Psoas muscle (tissue), 8 donors: ENCODE data around the gene SEMA3F. TPM values are rescaled to one million over a fixed set of nuclear protein-coding genes. Genes with fewer than 3 reads are reported as not detected.

Experiments used
- ATAC-seq, 4 donors: fragments of 200-7000 bp; cut with Tn5 transposase; one replicate each; pipeline ENCODE4 v1.9.1; 2020; ENCODE audit warnings: moderate library complexity in 3 of 4, mild to moderate bottlenecking in 2 of 4
- DNase-seq, 2 donors: peaks; one replicate each; pipeline ENCODE4 v3.0.0-alpha.2; 2020
- H3K27ac ChIP-seq: fragments of 200-600 bp; one replicate; pipeline ENCODE4 v1.8.0; 2022
- H3K27me3 ChIP-seq, 3 donors: fragments of 200-600 bp in 1 of 3; one replicate each; pipeline versions ENCODE4 v1.6.1 to v1.8.0; 2013 to 2022; ENCODE audit warnings: low read length in 2 of 3, mild to moderate bottlenecking in 2 of 3, moderate library complexity in 1 of 3; ENCODE audit not compliant: insufficient read depth in 3 of 3
- H3K36me3 ChIP-seq, 2 donors: fragments of 200-600 bp in 1 of 2; one replicate each; pipeline versions ENCODE4 v1.6.1 to v1.8.0; 2013 to 2022; ENCODE audit warnings: low read depth in 1 of 2, mild to moderate bottlenecking in 1 of 2, moderate library complexity in 1 of 2; ENCODE audit not compliant: insufficient read depth in 1 of 2
- H3K4me1 ChIP-seq: fragments of 200-600 bp; one replicate; pipeline ENCODE4 v1.8.0; 2022
- H3K4me3 ChIP-seq: fragments of 200-600 bp; one replicate; pipeline ENCODE4 v1.8.0; 2022; ENCODE audit warnings: mild to moderate bottlenecking
- H3K9me3 ChIP-seq: fragments of 200-600 bp; one replicate; pipeline ENCODE4 v1.8.0; 2022
- WGBS, 3 donors: extraction: QIAGEN DNeasy Blood & Tissue Kit; methylation state at CpG; one replicate each; pipeline versions ENCODE4 v1.1.6 to v1.1.7; 2013; 5-methylcytosine and 5-hydroxymethylcytosine counted together
- intact Hi-C, 2 donors: fragments of 100-400 bp; cut with DNase I; formaldehyde crosslinking; loops; one replicate each; pipeline versions ENCODE4 v1.11.0 to v1.14.2; 2022
- polyA plus RNA-seq, 3 donors: library from polyadenylated mRNA; stranded (reverse); fragments of 200-250 nt; gene quantifications; one replicate each; pipeline ENCODE4 v1.2.3, GENCODE V29; 2013
- total RNA-seq, 4 donors: library from RNA; stranded (reverse); fragmentation: NEBNext Ultra II Directional in 2 of 4; extraction: Animal tissue kit (Norgen Biotek cat#: 25700) in 2 of 4; gene quantifications; one replicate each; pipeline versions ENCODE4 v1.2.1 to v1.2.4, GENCODE V29; 2021 to 2023
- TF ChIP-seq, protein P1 (sequence below): fragments of 200-600 bp; IDR thresholded peaks from one replicate; pipeline ENCODE4 v1.8.0; 2022; ENCODE audit warnings: antibody characterized with exemption
- donor health status: healthy with polysubstance abuse.
- donor health status: DM: no; HTN: no; CAD: no; lungs with moderate emphysema.
- donor health status: Bipolar disorder and iron deficiency.
- donor health status: healthy.
- donor health status: DM: yes; HTN: yes; CAD: no.
- donor health status: DM: no; HTN: no; CAD: no.
- donor health status: DM: no; HTN: no; CAD: no.
- donor health status: DM: yes; HTN: yes; CAD: no.

SEMA3F gene
- total and polyA plus RNA-seq, 7 donors = 4.7 to 13.7 (median 7.6) TPM

DNA sequence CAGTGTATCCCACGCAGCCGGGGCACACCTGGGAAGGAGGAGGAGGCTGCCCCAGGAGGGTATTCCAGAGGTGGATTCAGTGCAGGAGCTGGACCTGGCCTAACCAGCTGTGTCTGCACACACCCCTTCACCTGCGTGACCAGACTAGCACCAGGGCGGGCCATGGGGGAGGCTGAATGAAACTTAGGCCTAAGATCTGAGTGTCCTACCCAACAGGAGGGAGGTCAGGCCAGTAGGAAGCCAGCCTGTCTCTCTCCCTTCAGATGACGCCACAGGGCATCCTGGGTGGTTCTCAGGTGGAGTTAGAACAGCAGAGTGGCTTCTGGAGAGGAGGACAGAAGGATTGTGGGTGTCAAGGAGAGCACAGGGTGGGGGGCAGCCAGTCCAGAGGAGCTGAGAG lies 3.4 kb upstream of the SEMA3F start:
- Histone ChIP-seq H3K9me3 (no peaks in the 10 kb centered on the region), H3K4me3 (no peak overlapping the region), H3K27ac (no peak overlapping the region), H3K4me1 (peaks cover 13% of the 10 kb centered on the region), H3K36me3 (no peaks in the 10 kb centered on the region), H3K27me3 (no peaks in the 10 kb centered on the region)
- WGBS, 3 donors = 78 to 95% (median 92%) methylated on average over 4 to 5 of the region's 5 CpGs
- DNase-seq (no peak), ATAC-seq (no peak)
- intact Hi-C loops = no loop called here
- TF ChIP-seq, protein P1, sequence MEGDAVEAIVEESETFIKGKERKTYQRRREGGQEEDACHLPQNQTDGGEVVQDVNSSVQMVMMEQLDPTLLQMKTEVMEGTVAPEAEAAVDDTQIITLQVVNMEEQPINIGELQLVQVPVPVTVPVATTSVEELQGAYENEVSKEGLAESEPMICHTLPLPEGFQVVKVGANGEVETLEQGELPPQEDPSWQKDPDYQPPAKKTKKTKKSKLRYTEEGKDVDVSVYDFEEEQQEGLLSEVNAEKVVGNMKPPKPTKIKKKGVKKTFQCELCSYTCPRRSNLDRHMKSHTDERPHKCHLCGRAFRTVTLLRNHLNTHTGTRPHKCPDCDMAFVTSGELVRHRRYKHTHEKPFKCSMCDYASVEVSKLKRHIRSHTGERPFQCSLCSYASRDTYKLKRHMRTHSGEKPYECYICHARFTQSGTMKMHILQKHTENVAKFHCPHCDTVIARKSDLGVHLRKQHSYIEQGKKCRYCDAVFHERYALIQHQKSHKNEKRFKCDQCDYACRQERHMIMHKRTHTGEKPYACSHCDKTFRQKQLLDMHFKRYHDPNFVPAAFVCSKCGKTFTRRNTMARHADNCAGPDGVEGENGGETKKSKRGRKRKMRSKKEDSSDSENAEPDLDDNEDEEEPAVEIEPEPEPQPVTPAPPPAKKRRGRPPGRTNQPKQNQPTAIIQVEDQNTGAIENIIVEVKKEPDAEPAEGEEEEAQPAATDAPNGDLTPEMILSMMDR = no peak

DNA sequence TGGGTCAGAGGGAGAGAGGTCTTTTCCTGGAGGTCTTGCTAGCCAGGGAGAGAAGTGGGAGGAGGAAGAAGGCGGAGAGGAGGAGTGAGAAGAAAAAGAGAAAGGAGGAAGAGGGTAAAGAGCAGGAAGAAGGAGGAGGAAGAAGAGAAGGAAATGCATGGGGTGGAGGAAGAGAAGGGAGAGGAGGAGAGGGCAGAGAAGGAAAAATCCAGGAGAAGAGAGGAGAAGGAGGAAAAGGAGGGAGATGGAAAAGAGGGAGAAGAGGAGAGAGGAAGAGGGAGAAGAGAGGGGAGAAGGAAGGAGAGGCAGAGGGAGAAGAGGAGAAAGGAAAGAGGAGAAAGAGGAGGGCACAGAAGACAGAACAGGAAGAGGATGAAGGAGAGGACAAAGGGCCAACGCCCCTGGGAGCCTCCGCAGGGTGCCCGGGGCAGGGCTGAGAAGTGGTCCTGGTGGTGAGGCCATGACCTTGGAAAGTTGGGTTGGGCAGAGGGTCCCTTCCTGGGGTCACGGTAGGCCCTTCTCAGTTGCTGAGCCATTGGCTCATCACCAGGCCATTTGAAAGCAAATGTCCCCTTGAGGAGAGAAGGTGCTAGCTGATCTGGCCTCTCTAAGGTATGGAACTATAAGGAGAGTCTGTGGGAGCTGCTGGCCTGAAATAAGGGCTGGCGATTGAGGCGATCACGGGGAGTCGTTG lies 1.2 kb upstream of the SEMA3F start:
- WGBS, 3 donors = 53 to 65% (median 59%) methylated on average over 9 of the region's 9 CpGs

DNA sequence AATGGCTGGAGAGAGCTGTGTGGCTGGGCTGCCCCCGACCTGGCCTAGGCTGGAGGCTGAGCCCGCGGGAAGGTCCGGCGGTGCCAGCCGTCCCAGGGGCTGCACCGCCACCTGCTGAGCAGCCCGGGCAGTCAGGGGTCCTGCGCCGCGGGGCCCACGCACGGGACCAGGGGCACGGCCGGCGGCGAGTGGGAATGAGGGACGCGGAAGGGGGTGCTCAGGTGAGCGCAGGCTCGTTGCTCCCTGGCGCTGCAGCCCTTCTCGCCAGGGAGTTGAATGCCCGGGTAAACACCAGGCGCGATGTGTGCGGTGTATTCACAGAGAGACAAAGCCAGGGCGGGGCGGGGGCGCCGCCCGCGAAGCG lies 666 bp upstream of the SEMA3F start:
- intact Hi-C loops = loop anchor here in 1 of 2 donors (2.0 kb wide), 1 partner anchor 34 kb away; no protein-coding TSS in a partner anchor
- Histone ChIP-seq H3K9me3 (no peaks in the 10 kb centered on the region), H3K27ac (peak overlapping the region; percentile 70), H3K36me3 (no peaks in the 10 kb centered on the region), H3K27me3 (no peaks in the 10 kb centered on the region), H3K4me3 (peak overlapping the region; percentile 79), H3K4me1 (peaks cover 13% of the 10 kb centered on the region)
- WGBS, 3 donors = 2 to 7% (median 4%) methylated on average over 29 to 34 of the region's 34 CpGs
- TF ChIP-seq, protein P1 = peak; percentile 26
- ATAC-seq (peak; percentile 33 to 63 (median 45)), DNase-seq (no peak)

More for the DNA sequence above, 1.2 kb upstream of the SEMA3F start:
- TF ChIP-seq, protein P1 = no peak
- no peaks in the 10 kb centered on the region for H3K36me3 ChIP-seq
- H3K27ac ChIP-seq = no peak overlapping the region
- intact Hi-C loops = loop anchor here in 1 of 2 donors (2.0 kb wide), 1 partner anchor 35 kb away; no protein-coding TSS in a partner anchor
- peaks cover 13% of the 10 kb centered on the region for H3K4me1 ChIP-seq
- DNase-seq (no peak), ATAC-seq (no peak)
- peak overlapping the region; percentile 79 for H3K4me3 ChIP-seq
- no peaks in the 10 kb centered on the region for H3K9me3 ChIP-seq
- no peaks in the 10 kb centered on the region for H3K27me3 ChIP-seq

DNA sequence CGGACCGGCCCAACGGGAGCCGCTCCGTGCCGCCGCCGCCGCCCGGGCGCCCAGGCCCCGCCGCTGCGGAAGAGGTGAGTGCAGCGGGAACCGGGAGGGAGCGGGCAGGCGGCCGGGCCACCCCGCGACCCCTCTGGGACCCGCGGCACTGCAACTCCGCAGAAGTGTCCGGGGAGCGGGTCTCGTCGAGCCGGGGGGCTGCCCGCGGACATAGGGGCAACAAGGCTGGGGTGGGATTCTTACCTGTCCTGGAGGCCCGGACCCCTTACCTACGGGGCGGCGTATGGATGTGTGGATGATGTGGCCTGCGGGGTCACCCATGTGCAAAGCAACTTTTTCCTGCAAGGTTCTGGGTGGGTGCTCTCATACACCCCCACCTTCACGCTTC lies 361 bp downstream of the SEMA3F start:
- no peaks in the 10 kb centered on the region for H3K9me3 ChIP-seq
- ATAC-seq (peak in 1 of 4 donors; percentile 15), DNase-seq (no peak)
- peaks cover 0 to 8% of the 10 kb centered on the region in 2 donors for H3K36me3 ChIP-seq
- WGBS, 3 donors = 3 to 7% (median 4%) methylated on average over 30 to 37 of the region's 37 CpGs
- TF ChIP-seq, protein P1 = no peak
- H3K4me3 ChIP-seq = peak overlapping the region; percentile 79
- peak overlapping the region; percentile 70 for H3K27ac ChIP-seq
- intact Hi-C loops = loop anchor here in 1 of 2 donors (2.0 kb wide), 1 partner anchor 33 kb away; no protein-coding TSS in a partner anchor
- no peaks in the 10 kb centered on the region for H3K27me3 ChIP-seq
- H3K4me1 ChIP-seq = peaks cover 13% of the 10 kb centered on the region
